ENCODE data around the gene KATNA1. TPM values are rescaled to one million over a fixed set of nuclear protein-coding genes. Genes with fewer than 3 reads are reported as not detected.

The KATNA1 gene
- total RNA-seq, 1 experiment from 2014 or later = 32.6 TPM

DNA sequence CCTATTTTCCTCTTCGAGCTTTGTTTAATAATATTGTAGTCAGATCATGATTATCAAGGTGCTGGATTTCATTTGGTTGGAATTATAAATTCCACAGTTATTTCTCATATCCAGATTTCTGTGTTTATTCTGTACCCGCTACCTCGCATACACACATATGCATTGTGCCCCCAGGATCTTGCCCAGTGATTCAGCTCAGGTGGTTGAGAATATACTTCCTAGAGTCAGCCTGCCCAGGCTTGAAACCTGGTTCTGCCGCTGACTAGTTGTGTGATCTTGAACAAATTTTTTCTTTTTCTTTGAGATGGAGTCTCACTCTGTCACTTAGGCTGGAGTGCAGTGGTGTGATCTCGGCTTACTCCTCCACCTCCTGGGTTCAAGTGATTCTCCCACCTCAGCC lies 67.6 kb downstream of the KATNA1 start:
- no peaks in the 10 kb centered on the region for H3K9me3 ChIP-seq (replicated peaks)
- no peaks in the 10 kb centered on the region for H3K4me1 ChIP-seq (replicated peaks)
- no peaks in the 10 kb centered on the region for H3K27me3 ChIP-seq (replicated peaks)
- H3K27ac ChIP-seq = no peak overlapping the region
- H3K4me3 ChIP-seq = no peak overlapping the region
- DNase-seq (ENCODE audit: low read depth in 1 of 2, low spot score in 2 of 2) = no peak
- peaks cover 4% of the 10 kb centered on the region; the same call in 1 of the 2 replicates for H3K36me3 ChIP-seq

DNA sequence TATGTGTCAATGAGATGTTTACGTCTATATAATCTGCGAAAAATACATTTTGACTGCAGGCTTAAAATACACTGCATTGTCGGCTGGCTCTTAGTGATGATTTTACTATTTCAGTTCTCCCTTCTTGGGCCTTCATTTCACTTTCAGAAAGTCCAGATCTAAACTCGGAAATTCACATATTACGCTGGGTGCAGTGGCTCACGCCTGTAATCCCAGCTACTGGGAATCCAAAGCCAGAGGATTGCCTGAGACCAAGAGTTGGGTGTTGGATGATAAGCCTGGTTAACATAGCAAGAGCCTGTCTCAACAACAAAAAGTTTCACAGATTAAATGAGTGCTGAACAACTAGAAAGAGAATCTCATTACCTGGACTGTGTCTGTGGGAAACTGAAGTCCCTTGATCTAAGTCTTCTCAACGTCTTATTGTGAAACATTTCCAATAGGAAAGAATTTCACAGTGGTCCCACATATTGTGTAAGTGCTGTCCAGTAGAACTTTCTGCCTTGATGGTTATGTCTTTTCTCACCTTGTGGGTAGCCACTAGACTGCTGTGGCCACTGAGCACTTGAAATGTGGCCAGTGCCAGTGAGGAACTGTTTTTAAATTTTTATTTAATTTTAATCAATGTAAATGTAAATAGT lies 80.4 kb downstream of the KATNA1 start:
- Histone ChIP-seq H3K36me3 (peaks cover 5% of the 10 kb centered on the region), H3K4me3 (no peak overlapping the region), H3K27ac (no peak overlapping the region), H3K4me1 (replicated peaks) (peaks cover 8% of the 10 kb centered on the region), H3K27me3 (replicated peaks) (no peaks in the 10 kb centered on the region), H3K9me3 (replicated peaks) (no peaks in the 10 kb centered on the region; the same call in 1 of the 2 replicates)
- DNase-seq (ENCODE audit: low read depth in 1 of 2, low spot score in 2 of 2) = no peak

GRCh38 chr6:149567194-149567586 lies 81.3 kb downstream of the KATNA1 start:
- H3K36me3 ChIP-seq = peaks cover 5% of the 10 kb centered on the region
- peak overlapping the region; percentile 96 for H3K4me3 ChIP-seq
- no peak overlapping the region for H3K27ac ChIP-seq
- peaks cover 8% of the 10 kb centered on the region for H3K4me1 ChIP-seq (replicated peaks)
- H3K9me3 ChIP-seq (replicated peaks) = no peaks in the 10 kb centered on the region; the same call in 1 of the 2 replicates
- no peaks in the 10 kb centered on the region for H3K27me3 ChIP-seq (replicated peaks)
- DNase-seq (ENCODE audit: low read depth in 1 of 2, low spot score in 2 of 2) = no peak

DNA sequence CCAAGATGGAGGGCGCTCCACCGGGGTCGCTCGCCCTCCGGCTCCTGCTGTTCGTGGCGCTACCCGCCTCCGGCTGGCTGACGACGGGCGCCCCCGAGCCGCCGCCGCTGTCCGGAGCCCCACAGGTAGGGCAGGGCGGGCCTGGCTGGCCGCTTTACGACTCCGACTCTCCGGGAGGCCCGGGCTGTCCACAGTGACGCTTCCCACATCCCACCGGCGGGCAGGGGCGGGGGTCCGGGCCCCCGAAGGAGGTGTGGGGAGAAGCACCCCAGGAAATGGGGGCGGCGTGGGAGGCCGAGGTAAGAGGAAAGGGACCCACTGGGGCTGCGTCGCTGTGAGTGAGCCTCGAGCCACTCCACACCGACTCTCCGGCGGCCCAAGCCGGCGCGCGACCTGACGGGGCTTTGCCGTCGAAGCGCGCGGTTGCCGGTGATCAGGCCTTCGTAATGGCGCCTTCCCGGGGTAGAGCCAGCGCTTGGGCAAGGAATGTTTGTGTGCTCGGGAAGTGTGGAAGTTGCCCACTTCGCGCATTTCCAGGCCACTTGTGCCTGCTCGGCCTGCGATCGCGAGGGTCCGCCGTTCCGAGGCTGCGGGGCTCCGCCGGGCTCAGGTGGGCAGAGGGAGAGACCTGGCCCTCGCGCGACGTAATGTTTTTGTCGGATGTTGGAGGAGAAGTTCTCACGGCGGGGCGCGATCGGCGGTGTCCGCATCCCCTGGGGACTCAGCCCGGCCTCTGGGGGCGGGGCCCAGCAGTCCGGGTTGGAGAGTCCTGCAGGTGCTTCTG lies 81.9 kb downstream of the KATNA1 start:
- peak; percentile 54 to 74 for DNase-seq (ENCODE audit: low read depth in 1 of 2, low spot score in 2 of 2)
- H3K36me3 ChIP-seq = peaks cover 5% of the 10 kb centered on the region
- H3K4me1 ChIP-seq (replicated peaks) = peaks cover 8% of the 10 kb centered on the region
- no peaks in the 10 kb centered on the region for H3K27me3 ChIP-seq (replicated peaks)
- H3K9me3 ChIP-seq (replicated peaks) = no peaks in the 10 kb centered on the region; the same call in 1 of the 2 replicates
- peak overlapping the region; percentile 44 for H3K27ac ChIP-seq
- H3K4me3 ChIP-seq = peak overlapping the region; percentile 96

DNA sequence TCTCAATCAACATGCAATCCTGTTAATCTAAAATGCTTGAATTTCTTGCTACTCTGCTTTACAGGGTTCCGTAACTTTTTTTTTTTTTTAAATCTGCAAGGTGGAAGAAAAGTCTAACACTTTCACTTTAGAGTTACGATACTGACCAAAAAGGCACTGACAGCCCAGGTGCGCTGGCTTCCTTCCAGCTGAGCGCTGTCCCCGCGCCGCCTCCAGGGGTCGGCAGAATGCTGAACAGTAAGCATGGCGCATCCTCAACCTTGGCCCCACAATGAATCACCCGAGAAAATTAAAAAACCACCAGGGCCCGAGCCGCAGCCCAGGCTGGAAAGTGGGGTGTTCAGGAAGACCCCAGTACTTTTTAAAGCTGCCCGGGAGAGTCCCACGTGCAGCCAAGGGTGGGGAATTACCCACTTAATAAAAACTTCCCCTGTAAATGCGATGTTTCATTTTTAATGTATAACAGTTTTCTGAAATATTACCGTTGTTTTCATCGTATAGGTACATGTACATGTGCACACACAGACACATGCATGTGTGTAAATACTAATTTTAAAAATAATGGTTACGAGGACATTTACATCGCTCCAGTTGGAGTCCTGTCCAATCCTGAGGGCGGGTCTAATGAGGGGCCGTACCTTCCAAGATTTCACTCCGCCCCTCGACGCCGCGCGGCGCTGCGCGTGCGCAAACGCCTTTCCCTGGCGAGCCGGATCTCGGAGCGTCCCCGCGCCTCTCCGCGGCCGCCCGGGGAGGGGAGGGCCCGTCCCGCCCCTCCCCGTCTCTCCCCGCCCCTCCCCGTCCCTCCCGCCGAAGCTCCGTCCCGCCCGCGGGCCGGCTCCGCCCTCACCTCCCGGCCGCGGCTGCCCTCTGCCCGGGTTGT lies 82.7 kb downstream of the KATNA1 start, which contains the start of gene GINM1:
GINM1 (plus strand) TSS at position 849 of the 883 bp plus-strand sequence. CDS start 40 bp downstream, outside the sequence.
- peak; percentile 93 to 95 for DNase-seq (ENCODE audit: low read depth in 1 of 2, low spot score in 2 of 2)
- peaks cover 8% of the 10 kb centered on the region for H3K4me1 ChIP-seq (replicated peaks)
- H3K9me3 ChIP-seq (replicated peaks) = no peaks in the 10 kb centered on the region; the same call in 1 of the 2 replicates
- H3K36me3 ChIP-seq = peaks cover 5% of the 10 kb centered on the region
- H3K4me3 ChIP-seq = peak within 1 kb of the TSS; percentile 96
- no peaks in the 10 kb centered on the region for H3K27me3 ChIP-seq (replicated peaks)
- H3K27ac ChIP-seq = peak within 1 kb of the TSS; percentile 44

- Histone ChIP-seq H3K36me3 (peaks cover 5% of the 10 kb centered on the region), H3K4me3 (no peak overlapping the region), H3K4me1 (replicated peaks) (peaks cover 8% of the 10 kb centered on the region), H3K27ac (no peak overlapping the region), H3K27me3 (replicated peaks) (peaks cover 15% of the 10 kb centered on the region), H3K9me3 (replicated peaks) (no peaks in the 10 kb centered on the region; the same call in 1 of the 2 replicates)
- no peak for DNase-seq (ENCODE audit: low read depth in 1 of 2, low spot score in 2 of 2)
These were observed 84.6 kb downstream of the KATNA1 start for GRCh38 chr6:149563928-149564325.

DNA sequence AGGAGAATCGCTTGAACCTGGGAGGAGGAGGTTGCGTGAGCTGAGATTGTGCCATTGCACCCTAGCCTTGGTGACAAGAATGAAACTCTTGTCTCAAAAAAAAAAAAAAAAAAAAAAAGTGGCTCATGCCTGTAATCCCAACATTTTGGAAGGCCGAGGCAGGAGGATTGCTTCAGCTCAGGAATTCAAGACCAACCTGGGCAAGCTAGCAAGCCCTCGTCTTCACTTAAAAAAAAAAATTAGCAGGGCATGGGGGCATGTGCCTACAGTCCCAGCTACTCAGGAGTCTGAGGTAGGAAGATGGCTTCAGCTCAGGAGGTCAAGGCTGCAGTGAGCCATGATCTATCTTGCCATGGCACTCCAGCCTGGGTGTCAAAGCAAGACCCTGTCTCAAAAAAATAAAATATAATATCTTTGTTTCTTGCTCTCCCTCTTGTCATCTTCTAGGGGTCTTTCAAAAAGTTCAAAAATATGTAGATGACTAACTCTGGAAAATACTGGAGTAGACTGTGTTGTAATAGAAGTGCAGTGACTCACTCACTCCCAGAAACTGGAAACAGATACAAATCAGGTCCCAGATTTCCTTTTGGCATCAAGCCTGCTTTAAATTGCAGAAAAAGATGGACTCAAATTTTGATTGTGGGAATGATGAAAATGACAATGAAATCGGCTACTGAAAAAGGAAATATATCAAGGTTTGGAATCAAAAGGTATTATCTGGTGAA lies 85.1 kb downstream of the KATNA1 start:
- Histone ChIP-seq H3K4me1 (replicated peaks) (peaks cover 8% of the 10 kb centered on the region), H3K27ac (no peak overlapping the region), H3K36me3 (peaks cover 5% of the 10 kb centered on the region), H3K27me3 (replicated peaks) (peaks cover 20% of the 10 kb centered on the region), H3K9me3 (replicated peaks) (no peaks in the 10 kb centered on the region; the same call in 1 of the 2 replicates), H3K4me3 (no peak overlapping the region)
- peak in 1 of 2 experiments; percentile 25 for DNase-seq (ENCODE audit: low read depth in 1 of 2, low spot score in 2 of 2)

GRCh38 chr6:149560736-149561135 lies 87.8 kb downstream of the KATNA1 start:
- Histone ChIP-seq H3K4me1 (replicated peaks) (peaks cover 4% of the 10 kb centered on the region), H3K9me3 (replicated peaks) (no peaks in the 10 kb centered on the region), H3K4me3 (no peak overlapping the region), H3K36me3 (no peaks in the 10 kb centered on the region), H3K27ac (no peak overlapping the region), H3K27me3 (replicated peaks) (peaks cover 25% of the 10 kb centered on the region)
- no peak for DNase-seq (ENCODE audit: low read depth in 1 of 2, low spot score in 2 of 2)

- H3K36me3 ChIP-seq = no peaks in the 10 kb centered on the region
- no peak for DNase-seq (ENCODE audit: low read depth in 1 of 2, low spot score in 2 of 2)
These were observed 89.1 kb downstream of the KATNA1 start for GRCh38 chr6:149559389-149559788.

GRCh38 chr6:149558029-149558428 lies 90.5 kb downstream of the KATNA1 start:
- Histone ChIP-seq H3K36me3 (no peaks in the 10 kb centered on the region), H3K4me1 (replicated peaks) (no peaks in the 10 kb centered on the region), H3K4me3 (no peak overlapping the region), H3K27ac (no peak overlapping the region), H3K27me3 (replicated peaks) (peaks cover 32% of the 10 kb centered on the region), H3K9me3 (replicated peaks) (no peaks in the 10 kb centered on the region)
- DNase-seq (ENCODE audit: low read depth in 1 of 2, low spot score in 2 of 2) = no peak

More at GRCh38 chr6:149559389-149559788, 89.1 kb downstream of the KATNA1 start:
- Histone ChIP-seq H3K9me3 (replicated peaks) (no peaks in the 10 kb centered on the region), H3K27me3 (replicated peaks) (peaks cover 32% of the 10 kb centered on the region), H3K4me1 (replicated peaks) (peaks cover 4% of the 10 kb centered on the region), H3K27ac (no peak overlapping the region), H3K4me3 (no peak overlapping the region)

DNA sequence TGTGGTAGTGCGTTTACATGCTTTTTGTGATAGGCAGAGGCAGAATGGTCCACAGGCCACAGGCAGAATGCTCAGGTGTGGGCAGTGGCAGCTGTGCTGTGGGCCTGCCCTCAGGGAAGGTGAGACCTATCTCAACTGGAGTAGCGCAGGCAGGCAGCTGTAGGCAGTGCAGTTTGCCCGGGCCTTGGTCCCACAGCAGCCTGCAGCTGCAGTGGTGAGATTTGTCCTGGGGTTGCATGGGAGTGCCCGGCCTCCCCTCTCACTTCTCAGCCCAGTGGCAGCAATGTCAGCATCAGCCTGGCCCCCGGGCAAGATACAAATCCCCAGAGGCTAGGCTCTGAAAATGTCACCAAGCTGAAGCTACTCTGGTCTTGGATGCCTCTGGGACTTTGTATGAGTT lies 96.6 kb downstream of the KATNA1 start:
- no peak overlapping the region for H3K27ac ChIP-seq
- H3K9me3 ChIP-seq (replicated peaks) = no peaks in the 10 kb centered on the region
- H3K27me3 ChIP-seq (replicated peaks) = peaks cover 7% of the 10 kb centered on the region
- H3K4me1 ChIP-seq (replicated peaks) = no peaks in the 10 kb centered on the region; the same call in 1 of the 2 replicates
- no peak overlapping the region for H3K4me3 ChIP-seq
- DNase-seq (ENCODE audit: low read depth in 1 of 2, low spot score in 2 of 2) = no peak
- no peaks in the 10 kb centered on the region for H3K36me3 ChIP-seq

DNA sequence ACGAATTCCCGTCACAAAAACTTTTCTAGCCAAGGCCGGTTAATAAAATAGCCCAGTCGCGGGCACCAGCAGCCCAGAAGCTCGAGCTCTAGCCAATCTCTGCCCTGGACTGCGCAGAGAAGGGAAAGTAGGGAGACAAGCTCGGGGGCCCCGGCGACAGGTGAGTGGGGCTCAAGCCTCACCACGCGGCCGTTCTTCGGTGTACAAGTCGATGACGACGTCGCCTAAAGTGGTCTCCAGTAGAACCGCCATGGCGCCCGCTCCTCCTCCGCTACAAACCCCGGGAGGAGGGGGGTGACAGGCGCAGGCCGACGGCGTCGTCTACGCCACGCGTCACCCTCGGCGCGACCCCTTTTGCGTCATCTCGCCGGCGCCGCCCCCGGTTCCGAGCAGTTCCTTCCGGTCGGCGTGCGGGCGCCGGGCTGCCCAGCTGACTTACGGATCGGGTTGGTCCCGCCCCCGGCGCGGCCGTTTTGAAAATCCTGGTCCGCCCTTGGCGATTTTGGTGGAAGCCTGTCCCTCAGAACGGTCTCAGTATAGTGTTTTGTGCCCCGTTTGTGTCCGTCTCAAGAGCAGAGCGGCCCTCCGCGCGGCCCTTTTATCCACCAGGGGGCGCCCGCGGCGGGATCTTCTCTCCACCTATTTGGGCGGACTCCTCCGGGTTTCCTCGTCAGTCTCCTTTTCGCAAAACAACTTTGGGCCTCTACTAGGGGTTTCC lies 102.6 kb downstream of the KATNA1 start, which contains the start of gene PPIL4:
PPIL4 (minus strand) TSS at position 290 of the 718 bp plus-strand sequence; CDS start at position 252, 38 bp downstream.
- peak; percentile 97 for DNase-seq (ENCODE audit: low read depth in 1 of 2, low spot score in 2 of 2)
- Histone ChIP-seq H3K36me3 (peaks cover 6% of the 10 kb centered on the region), H3K27ac (peak within 1 kb of the TSS; percentile 93), H3K9me3 (replicated peaks) (no peaks in the 10 kb centered on the region), H3K27me3 (replicated peaks) (no peaks in the 10 kb centered on the region), H3K4me3 (peak within 1 kb of the TSS; percentile 76), H3K4me1 (replicated peaks) (peaks cover 11% of the 10 kb centered on the region)

Measured in SJSA1 (cell line).